T-helper 2 cell (primary cell): ENCODE measurements around the gene RPL35A.
"Not testable (repeated sequence)": the region's sequence is repeated elsewhere in the genome, so short reads cannot be mapped to it uniquely, and the experiment has no call there.

Experiments used
- DNase-seq, 5 experiments: peaks; one replicate each; pipeline versions ENCODE4 v3.0.0 to v3.0.0-alpha.2; 2012 to 2022
- total RNA-seq, 2 donors: gene quantifications; one replicate each; lab custom pipeline; 2026; lab: John Stamatoyannopoulos, UW

RPL35A gene
- total RNA-seq, result 606 to 717 reads per million in 2 donors

DNA sequence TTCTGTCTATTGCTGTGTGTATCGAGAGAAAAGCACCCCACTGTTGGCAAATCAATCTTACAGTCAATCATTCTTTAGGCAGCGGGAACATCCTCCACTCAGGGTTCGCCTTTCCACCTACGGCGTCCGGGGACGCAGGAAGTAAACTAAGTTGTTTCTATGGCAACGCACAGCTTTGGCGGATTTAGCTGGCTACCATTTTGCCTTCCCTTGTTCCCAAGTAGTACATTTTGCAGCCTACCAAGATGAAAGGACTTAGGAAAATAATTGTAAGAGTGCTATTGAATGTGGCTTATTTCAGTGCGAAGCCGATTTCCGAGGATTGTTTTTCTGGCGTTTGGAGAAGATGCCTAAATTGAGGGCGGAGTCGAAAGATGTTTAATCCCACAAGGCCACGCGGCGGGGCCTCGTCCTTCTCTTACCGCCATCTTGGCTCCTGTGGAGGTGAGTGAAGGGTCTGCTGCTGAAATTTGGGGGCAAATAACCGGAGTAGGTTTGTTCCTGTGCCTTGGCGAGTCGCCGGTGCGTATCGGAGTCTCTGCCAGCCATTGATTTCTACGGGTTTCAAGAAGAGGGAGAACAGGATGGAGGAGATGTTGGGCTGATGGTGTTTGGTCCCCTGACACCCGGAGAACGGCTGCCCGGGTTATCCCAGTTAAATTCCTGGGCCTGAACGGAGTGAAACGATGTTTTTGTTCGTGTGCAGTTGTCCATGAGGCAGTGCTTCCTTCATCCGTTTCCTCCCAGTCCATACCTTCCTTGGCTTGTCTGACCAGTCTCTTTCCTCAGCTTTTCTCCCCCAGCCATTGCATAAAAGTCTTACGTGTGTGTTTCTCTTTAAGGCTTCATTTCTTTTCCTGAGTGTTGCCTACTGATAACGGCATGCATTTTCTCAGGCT, at the start of gene RPL35A:
TSS of gene RPL35A (plus strand) at position 413 of the 899 bp plus-strand sequence. CDS start 778 bp downstream, outside the sequence.
- DNase-seq, result peak; percentile 53 to 93 (median 76)

GRCh38 chr3:197901626-197902025, 48.4 kb upstream of the RPL35A start:
- no peak for DNase-seq

DNA sequence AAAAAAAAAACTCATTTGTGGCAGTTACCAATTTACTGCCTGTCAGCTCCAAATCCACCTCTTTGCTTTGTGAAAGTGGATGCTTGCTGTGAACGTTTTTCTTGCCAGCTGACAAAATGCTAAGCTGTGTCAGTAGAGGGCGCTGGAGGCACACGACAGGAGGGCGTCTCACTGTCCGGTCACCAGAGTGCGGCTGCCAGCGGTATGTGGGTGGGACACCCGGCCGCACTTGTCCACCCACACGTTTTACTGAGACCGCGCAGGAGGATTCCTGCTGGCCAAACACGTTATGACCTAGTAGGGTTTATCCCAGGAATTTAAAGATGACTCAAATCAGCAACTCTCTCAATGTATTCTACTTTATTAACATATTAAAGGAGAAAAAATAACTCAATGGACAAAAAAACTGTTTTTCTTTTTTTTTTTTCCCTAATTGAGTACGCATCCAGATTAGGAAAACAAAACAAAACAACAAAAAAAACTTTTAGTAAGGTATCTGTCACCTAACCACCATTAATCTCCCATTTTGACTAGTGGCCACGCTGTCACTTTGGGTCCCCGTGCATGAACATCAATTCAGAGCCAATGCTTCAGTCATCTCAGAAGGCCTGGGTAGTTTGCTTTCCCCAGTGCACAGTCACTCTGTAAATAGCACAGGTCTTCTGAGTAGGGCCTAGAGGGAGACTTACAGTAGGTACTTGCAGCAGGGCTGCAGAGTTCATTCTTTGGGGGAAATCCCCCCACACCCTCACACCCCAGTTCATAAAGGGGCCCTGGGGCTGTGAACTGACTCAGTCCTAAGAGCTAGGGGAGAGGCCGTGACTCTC, 43.8 kb upstream of the RPL35A start:
- peak; percentile 40 to 80 (median 57) for DNase-seq

GRCh38 chr3:197906850-197907187, 43.2 kb upstream of the RPL35A start:
- no peak for DNase-seq

DNA sequence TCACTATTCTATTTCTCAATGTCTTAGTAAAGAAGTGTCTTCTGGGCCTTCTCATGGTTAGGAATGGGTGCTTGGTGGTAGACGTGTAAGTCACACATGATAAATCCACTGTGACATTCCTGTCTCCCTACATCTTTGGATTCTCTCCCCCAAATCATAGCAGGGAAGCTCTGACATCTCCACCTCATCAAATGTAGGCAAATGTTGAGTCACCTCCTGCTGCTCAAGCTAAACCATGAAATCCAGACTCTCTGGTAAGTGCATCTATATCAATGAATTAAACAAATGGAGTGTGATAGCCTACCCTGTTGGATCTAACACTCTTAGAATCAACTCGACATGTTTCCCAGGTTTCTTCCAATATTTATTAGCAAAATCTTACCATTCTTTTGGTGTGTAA, 42.8 kb upstream of the RPL35A start:
- DNase-seq, result no peak

GRCh38 chr3:197908550-197908949, 41.4 kb upstream of the RPL35A start:
- DNase-seq, result not testable (repeated sequence)

GRCh38 chr3:197908957-197909701, 40.9 kb upstream of the RPL35A start:
- DNase-seq, result no peak

GRCh38 chr3:197912741-197913476, 37.1 kb upstream of the RPL35A start:
- DNase-seq, result no peak

DNA sequence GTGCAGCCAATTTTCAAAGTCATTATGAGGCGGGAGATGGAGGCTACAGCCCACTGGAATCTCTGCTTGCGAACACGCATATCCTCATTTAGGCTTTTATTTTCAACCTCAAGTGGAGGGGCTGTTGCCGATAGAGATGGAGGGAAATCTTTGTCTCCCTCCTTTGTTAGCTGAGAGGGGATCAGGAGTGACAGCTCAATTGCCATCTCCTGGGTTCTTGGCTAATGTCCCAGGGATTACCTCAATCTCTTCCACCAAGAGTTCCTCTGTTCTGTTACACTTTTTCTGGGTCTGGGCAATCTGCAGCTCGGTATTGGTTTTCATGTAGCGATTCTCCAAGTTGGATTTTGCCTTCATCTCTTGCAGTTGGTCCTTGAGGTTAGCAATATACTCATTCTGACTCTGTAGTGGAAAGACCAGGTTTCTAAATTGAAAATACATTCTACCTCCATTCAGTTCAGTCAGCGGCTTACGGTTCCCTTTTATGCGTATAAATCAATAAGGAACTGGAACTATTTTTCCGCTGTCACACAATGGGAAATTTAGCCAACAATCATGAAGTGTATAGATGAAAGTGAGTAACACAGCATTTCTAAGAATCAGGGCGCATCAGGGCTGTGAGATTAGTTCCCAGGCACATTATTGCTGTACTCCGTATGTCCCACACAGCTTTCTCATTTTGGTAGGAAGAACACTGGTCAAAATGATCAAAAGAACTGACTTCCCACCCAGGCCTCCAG, 36.2 kb upstream of the RPL35A start:
- no peak for DNase-seq

DNA sequence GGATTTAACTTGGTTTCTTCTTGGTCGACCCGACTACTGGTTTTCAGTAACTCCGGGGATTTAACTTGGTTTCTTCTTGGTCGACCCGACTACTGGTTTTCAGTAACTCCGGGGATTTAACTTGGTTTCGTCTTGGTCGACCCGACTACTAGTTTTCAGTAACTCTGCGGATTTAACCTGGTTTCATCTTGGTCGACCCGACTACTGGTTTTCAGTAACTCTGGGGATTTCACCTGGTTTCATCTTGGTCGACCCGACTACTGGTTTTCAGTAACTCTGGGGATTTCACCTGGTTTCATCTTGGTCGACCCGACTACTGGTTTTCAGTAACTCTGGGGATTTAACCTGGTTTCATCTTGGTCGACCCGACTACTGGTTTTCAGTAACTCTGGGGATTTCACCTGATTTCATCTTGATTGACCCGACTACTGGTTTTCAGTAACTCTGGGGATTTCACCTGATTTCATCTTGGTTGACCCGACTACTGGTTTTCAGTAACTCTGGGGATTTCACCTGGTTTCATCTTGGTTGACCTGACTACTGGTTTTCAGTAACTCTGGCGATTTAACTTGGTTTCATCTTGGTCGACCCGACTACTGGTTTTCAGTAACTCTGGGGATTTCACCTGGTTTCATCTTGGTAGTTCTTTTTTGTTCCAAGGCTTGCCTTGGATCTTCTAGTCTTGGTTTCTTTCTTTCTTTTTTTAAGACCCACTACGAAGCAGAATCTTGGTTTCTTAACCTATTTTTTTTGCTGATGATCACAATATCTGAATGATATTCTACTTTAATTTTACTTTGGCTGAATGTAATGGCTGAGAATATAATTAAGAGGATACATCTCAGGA, 28.3 kb upstream of the RPL35A start:
- DNase-seq, result not testable (repeated sequence)

- DNase-seq, result no peak
Measured at GRCh38 chr3:197926418-197926817, 23.6 kb upstream of the RPL35A start.

DNA sequence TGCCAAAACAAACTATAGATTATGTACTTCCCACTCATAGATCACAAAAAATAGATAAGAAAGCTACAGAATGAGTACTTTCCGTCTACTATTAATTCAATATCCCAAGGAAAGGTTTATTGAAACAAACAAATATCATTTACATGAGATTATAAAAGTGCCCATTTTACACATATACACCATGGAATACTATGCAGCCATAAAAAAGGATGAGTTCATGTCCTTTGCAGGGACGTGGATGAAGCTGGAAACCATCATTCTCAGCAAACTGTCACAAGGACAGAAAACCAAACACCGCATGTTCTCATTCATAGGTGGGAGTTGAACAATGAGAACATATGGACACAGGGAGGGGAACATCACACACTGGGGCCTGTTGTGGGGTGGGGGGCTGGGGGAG, 22.4 kb upstream of the RPL35A start:
- not testable (repeated sequence) for DNase-seq

DNA sequence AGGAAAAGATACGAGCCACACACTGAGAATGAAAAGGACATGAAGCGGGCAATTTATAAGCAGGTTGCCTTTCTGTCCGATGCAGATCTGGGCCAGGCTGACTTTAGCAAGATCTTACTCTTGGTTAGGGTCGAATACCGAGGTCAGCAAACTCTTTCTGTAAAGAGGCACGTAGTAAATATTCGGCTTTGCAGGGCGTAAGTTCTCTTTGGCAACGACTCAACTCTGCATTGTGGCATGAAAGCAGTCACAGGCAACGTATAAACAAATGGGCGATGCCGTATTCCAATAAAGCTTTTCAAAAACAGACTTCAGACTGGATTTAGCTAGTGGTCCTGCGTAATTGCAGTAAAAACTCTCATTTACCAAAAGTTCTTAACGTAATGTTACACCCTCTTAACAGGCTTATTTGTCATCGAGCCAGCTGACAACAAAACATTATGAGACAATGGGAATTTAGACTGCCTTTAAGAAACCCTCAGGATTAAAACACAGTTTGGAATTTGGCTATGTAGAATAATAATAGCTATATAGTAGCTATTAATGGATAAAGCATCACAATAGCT, 13.1 kb upstream of the RPL35A start:
- DNase-seq, result no peak

- DNase-seq, result no peak
Measured at GRCh38 chr3:197940745-197941384, 9.1 kb upstream of the RPL35A start.

DNA sequence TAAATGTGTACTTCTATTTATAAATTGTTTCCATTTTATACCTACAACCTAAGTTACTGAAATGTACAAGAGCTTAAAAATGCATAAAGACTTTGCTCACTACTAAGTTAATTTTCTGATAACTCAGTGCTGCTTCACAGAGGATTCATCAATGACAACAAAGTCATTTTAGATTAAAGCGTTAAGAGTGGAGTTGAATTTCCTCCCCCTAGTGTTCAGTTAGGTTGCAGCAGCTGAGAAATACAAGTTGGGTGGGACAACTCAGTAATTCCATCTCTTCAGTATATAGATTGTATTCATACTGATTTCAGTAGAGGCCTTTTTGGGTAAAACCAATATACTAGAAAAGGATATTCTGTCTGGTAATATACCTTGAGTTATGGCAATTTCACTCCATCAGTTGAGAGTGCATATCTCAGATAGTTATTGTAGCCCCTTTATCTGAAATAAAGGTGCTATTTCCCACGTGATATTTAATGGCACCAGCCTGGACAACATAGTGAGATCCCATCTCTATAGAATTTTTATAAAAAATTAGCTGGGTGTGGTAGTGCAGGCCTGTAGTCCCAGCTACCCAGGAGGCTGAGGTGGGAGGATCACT, 6.9 kb upstream of the RPL35A start:
- peak in 1 of 5 experiments; percentile 62 for DNase-seq

DNA sequence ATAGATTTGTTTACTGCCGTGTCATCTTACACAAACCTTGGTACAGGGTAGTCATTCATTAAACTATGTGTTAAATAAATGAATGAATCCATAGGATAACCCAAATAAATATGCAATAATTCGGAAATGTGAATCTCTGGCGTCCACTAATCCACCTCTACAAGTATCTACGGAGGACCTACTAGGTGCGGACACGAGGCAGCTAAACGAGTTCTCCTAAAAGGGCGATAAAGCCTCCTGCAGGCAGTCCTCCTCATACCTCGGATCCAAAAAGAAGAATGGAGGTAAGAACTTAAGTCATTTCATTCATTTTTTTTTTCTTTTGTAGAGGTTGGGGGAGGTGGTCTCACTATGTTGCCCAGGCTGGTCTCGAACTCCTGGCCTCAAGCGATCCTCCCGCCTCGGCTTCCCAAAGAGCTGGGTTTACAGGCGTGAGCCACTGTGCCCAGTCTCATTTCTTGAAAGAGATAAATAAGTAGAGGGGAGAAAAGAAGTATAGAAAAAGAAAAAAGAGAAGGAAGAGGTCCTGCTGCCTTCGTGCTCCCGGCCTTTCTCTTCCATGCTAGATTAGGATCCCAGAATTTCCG, 706 bp upstream of the RPL35A start:
- no peak for DNase-seq

DNA sequence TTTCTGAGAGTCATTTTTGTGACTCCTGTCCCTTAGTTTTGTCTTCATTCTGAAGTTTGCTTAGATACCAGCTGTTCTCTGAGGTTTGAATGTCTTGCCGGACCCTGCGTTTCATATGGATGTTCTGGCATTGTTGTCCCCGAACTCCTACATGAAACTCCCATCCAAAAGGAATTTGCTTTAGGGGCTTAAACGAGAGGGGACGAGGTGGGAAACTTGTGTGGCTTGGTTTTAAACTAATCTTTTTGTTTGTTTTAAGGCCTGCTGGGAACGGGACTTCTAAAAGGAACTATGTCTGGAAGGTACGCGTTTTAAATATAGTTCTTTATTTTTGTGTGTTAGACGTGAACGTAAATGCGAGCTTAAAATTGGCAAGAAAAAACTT, 679 bp downstream of the RPL35A start:
- no peak for DNase-seq

- DNase-seq, result no peak
Measured at GRCh38 chr3:197951392-197951990, 1.5 kb downstream of the RPL35A start.
